ENCODE results near the gene TENM3.

Gene TENM3

GRCh38 chr4:182619660-182620059, 376.5 kb downstream of the TENM3 start:
- peak in 1 of 51 donors; percentile 6 for DNase-seq

DNA sequence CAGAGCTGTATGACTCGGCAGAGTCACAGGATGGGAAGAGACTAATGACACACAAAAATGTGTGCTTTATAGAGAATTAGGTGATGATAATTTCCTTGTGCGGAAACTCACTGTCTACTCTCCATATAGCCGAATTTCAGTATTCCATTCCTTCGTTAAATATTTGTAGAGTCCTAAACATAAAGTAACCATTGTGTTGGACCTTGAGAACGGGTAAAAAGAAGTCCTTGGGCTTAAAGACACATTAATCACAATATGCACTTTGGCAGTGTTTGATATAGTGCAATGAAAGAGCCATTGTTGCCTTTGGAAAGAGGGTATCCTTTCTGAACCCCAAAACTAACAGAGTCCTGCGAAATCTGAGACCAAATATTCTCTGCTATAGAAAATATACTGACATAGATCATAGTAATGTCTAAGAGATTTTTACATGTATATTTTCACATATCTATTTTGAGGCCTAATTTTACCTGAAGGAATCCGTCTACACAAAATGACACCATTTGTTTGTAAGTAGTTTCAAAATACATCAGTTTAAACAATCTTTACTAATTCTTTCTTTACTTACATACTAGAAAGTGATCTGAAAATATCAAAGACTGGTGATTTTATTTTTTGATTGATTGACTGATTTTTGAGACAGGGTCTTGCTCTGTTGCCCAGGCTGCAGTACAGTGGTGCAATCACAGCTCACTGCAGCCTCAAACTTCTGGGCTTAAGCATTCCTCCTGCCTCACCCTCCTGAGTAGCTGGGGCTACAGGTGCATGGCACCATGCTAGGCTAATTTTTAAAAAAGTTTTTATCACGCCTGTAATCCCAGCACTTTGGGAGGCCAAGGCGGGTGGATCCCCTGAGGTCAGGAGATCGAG, 377.1 kb downstream of the TENM3 start:
- no peak for DNase-seq

GRCh38 chr4:182624281-182624680, 381.1 kb downstream of the TENM3 start:
- no peak for DNase-seq

- DNase-seq = no peak
Measured at GRCh38 chr4:182625193-182625592, 382.0 kb downstream of the TENM3 start.

DNA sequence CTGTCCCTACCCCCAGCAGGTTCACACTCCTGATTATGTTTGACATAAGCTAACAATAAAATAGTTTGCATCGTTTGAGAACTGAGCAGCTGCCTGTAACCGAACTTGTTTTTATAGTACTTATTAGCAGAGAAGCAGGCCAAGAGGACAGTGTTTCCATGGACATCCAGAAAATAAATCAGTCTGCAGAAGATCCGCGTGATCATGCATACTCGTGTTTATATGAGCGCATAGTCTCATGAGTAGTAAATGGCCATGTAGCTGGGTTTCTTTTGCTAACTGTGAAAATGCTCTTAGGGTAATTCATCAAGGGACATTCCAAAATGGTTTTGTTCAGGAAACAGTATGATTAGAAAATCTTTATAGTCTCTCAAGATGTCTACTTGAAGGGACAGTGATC, 384.8 kb downstream of the TENM3 start:
- DNase-seq = no peak

DNA sequence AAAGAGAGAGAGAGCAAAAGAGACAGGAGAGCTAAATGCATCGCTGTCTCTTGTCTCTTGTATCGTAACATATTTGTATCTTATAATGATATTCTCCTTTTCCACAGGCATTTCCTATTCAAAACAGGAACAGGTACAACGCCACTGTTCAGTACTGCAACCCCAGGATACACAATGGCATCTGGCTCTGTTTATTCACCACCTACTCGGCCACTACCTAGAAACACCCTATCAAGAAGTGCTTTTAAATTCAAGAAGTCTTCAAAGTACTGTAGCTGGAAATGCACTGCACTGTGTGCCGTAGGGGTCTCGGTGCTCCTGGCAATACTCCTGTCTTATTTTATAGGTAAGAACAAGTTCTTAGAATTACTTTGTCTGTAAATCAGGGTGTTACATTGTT, 385.3 kb downstream of the TENM3 start:
- DNase-seq = no peak

- no peak for DNase-seq
Measured at GRCh38 chr4:182629096-182629495, 385.9 kb downstream of the TENM3 start.

- DNase-seq = no peak
Measured at GRCh38 chr4:182640491-182640890, 397.3 kb downstream of the TENM3 start.

GRCh38 chr4:182640932-182641331, 397.7 kb downstream of the TENM3 start:
- DNase-seq = no peak

GRCh38 chr4:182642831-182643230, 399.6 kb downstream of the TENM3 start:
- no peak for DNase-seq

DNA sequence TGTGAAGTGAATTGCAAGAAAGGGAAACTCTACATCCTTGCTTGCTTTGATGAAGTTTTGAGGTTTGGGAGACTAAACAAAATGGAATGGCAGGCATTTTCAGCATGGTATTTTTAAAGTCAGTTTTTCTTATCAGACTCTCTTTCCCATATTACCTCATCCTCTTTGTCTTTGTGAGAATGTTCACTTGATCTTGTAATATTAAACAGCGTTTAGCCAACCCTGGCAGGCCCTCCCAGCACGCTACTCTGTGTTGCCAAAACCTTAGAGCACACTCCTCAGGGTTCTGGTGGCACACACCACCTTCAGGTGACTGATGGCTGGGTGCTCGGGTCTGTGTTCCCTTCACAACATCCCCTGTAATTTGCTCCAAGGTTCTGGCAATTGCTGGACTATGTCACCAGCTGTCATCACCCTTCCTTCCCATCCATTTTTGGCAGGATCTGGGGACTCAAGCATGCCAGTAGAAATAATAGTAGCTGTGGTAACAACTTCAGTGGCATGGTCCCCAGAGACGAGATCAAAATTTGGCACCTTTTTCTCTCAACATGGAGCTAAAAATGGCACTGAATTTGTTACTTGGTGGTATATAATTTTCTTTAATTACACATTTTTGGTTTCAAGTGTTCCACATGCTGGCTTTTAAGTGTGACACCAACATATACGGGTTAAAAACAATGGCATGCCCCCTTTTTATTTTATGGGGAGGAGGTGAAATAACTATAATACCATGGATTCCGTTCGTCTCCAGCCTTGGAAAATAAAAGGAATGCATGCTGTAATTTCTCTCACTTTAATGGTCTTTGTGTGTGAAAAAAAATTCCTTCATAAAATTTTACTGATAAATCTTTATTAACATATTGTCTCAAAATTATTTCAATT, 400.8 kb downstream of the TENM3 start:
- DNase-seq = no peak

- no peak for DNase-seq
Measured at GRCh38 chr4:182644683-182645050, 401.5 kb downstream of the TENM3 start.

- DNase-seq = no peak
Measured at GRCh38 chr4:182645511-182645910, 402.3 kb downstream of the TENM3 start.

DNA sequence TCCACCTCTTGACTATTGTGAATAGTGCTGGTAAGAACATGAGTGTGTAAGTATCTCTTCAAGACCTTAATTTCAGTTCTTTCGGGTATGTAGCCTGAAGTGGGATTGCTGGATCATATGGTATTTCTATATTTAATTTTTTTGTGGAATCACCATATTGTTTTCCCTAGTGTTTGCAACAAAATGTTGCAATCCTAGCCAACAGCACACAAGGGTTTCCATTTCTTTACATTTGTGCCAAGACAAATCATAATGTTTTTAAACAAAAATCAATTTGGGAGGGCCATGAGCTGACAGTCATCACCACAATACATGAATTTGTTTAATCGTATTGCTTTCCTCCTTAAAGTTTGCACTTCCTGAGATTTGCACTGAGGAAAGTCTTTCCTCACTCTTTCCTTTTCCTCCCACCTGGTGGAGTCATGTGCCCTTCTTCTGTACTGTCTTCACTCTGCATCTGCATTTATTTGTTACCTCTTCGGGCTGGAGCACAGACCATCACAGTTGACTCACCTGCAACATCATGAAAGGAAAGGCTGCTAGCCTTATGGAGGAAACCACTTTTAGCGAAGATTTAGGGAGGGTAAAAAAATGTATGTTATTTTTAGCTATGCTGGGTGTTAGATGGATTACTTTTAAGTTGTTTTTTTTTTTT, 404.6 kb downstream of the TENM3 start:
- DNase-seq = no peak

DNA sequence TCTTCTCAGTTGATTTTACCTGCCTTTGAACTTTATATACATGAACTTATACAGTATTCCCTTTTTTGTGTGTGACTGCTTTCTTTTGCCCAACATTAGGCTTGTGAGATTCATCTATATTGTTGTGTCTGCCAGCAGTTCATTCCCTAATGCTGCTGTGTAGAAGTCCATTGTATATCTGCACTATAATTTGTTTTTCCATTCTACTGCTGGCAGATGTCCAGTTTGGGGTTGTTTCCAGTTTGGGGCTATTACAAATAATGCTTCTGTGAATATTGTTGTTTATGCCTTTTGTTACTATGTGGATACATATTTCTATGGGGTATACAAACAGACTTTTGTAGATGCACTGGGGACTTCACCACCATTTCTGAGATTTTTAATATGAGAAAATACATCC, 405.6 kb downstream of the TENM3 start:
- no peak for DNase-seq

- no peak for DNase-seq
Measured at GRCh38 chr4:182649698-182650477, 406.7 kb downstream of the TENM3 start.

DNA sequence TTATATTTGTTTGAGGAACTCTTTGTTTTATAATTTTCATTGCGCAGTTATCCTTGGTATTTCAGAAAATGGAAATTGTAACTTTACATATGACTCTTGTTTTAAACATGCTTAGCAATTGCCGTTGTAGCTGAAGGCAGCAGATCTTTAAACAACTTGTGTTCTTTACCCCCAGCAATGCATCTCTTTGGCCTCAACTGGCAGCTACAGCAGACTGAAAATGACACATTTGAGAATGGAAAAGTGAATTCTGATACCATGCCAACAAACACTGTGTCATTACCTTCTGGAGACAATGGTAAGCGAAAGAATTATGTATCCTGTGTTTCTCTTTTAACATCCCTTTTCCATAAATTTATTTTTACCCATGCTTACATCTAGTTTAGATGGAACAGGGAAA, 410.4 kb downstream of the TENM3 start:
- no peak for DNase-seq

- DNase-seq = no peak
Measured at GRCh38 chr4:182655340-182655739, 412.1 kb downstream of the TENM3 start.

GRCh38 chr4:182662551-182662950, 419.3 kb downstream of the TENM3 start:
- DNase-seq = no peak

DNA sequence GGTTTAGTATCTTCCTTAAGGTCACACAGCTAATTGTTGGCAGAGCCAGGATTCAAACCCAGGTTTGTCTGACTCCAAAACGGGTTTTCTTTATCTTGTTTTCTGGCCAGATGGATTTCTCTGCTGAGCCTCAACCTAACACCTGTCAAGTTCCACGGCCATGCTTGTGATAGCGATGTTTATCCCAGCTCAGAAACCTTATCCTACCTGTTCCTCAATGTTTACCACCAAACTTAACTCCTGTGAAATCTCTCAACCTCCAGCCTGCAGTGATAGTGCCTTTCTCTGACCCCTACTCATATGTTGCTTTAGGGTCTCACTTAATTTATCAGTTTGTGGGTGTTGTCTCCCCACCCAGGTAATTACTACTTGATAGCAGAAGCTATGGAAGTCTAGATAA, 428.0 kb downstream of the TENM3 start:
- no peak for DNase-seq

DNA sequence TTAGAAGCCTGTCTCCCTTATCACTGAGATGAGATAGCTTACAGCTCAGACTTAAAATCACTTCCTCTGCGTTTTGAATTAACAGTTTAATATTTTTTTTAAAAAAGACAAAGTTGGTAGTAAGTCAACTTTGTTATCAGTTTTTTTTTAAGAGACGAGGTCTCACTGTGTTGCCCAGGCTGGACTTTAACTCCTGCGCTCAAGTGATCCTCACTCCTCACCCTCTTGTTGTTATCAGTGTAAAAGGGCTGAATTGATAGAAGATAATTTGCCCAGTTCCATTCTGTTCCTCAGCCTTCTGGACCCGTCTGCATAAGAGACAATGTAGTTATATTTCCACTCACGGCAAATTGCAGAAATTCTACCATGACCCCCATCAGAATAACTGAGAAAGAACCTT, 428.5 kb downstream of the TENM3 start:
- DNase-seq = no peak
